ENCODE measurements around the gene SLC35F5. TPM values are rescaled to one million over a fixed set of nuclear protein-coding genes. Genes with fewer than 3 reads are reported as not detected.

Gene SLC35F5
- polyA plus RNA-seq, 1 donor (not counting 4 experiments of a cell fraction or from before 2014, with no cell fraction given), result 86.5 TPM

- Histone ChIP-seq H3K79me2 (ENCODE audit: control insufficient read depth, insufficient read depth, low read length) (peaks cover 29% of the 10 kb centered on the region), H3K9me3 (ENCODE audit: control insufficient read depth, low read depth, low read length) (no peaks in the 10 kb centered on the region), H3K4me2 (ENCODE audit: control insufficient read depth, extremely low read depth, insufficient read depth, low read depth, low read length) (peak overlapping the region; percentile 95), H3K27me3 (ENCODE audit: control insufficient read depth, extremely low read depth, insufficient read depth, low read length) (no peaks in the 10 kb centered on the region), H3K9ac (ENCODE audit: control insufficient read depth, extremely low read depth, insufficient read depth, low read length) (peak overlapping the region; percentile 97), H4K20me1 (ENCODE audit: control insufficient read depth, extremely low read depth, insufficient read depth, low read length) (no peaks in the 10 kb centered on the region), H3K36me3 (ENCODE audit: control insufficient read depth in 2 of 2, extremely low read depth in 1 of 2, insufficient read depth in 2 of 2, low read length in 2 of 2) (peaks cover 0 to 2% of the 10 kb centered on the region in 2 experiments), H3K27ac (ENCODE audit: control insufficient read depth, insufficient read depth, low read length) (peak overlapping the region; percentile 97), H3K4me1 (ENCODE audit: control insufficient read depth, extremely low read depth, insufficient read depth, low read length) (peaks cover 9% of the 10 kb centered on the region), H3K4me3 (ENCODE audit: control insufficient read depth in 2 of 3, extremely low read depth in 1 of 3, insufficient read depth in 2 of 3, low read depth in 1 of 3, low read length in 3 of 3) (peak overlapping the region; percentile 66 to 97 (median 95)), H3K9me1 (ENCODE audit: control insufficient read depth, extremely low read depth, insufficient read depth, low read length) (no peaks in the 10 kb centered on the region), H2AFZ (ENCODE audit: control insufficient read depth, low read length) (peak overlapping the region; percentile 96)
- no peak for FAIRE-seq
- TF ChIP-seq CTCF (optimal IDR thresholded peaks at IDR 0.05 in 1 of 3, IDR thresholded peaks at IDR 0.05 in 1 of 3, conservative IDR thresholded peaks at IDR 0.05 in 1 of 3; ENCODE audit: extremely low read depth in 1 of 3, insufficient read depth in 2 of 3, low read length in 3 of 3) (no peak), EZH2 (IDR thresholded peaks at IDR 0.05; ENCODE audit: low read length) (no peak)
- DNase-seq (ENCODE audit: low read depth, low spot score), result no peak
- dilution Hi-C loops (cut with MboI; ENCODE audit: extremely low pct_ligation_motif_present, low sequenced_read_pairs), result no loop called here
These were observed 547 bp downstream of the SLC35F5 start for GRCh38 chr2:113755835-113756354.

GRCh38 chr2:113755035-113755834 lies 1.2 kb downstream of the SLC35F5 start:
- peaks cover 31% of the 10 kb centered on the region for H3K79me2 ChIP-seq (ENCODE audit: control insufficient read depth, insufficient read depth, low read length)
- peak overlapping the region; percentile 97 for H3K27ac ChIP-seq (ENCODE audit: control insufficient read depth, insufficient read depth, low read length)
- no peaks in the 10 kb centered on the region for H3K9me1 ChIP-seq (ENCODE audit: control insufficient read depth, extremely low read depth, insufficient read depth, low read length)
- DNase-seq (ENCODE audit: low read depth, low spot score), result no peak
- H3K4me2 ChIP-seq (ENCODE audit: control insufficient read depth, extremely low read depth, insufficient read depth, low read depth, low read length), result peak overlapping the region; percentile 95
- dilution Hi-C loops (cut with MboI; ENCODE audit: extremely low pct_ligation_motif_present, low sequenced_read_pairs), result no loop called here
- no peak for FAIRE-seq
- H3K4me1 ChIP-seq (ENCODE audit: control insufficient read depth, extremely low read depth, insufficient read depth, low read length), result peaks cover 9% of the 10 kb centered on the region
- peak overlapping the region; percentile 96 for H2AFZ ChIP-seq (ENCODE audit: control insufficient read depth, low read length)
- no peaks in the 10 kb centered on the region for H4K20me1 ChIP-seq (ENCODE audit: control insufficient read depth, extremely low read depth, insufficient read depth, low read length)
- H3K36me3 ChIP-seq (ENCODE audit: control insufficient read depth in 2 of 2, extremely low read depth in 1 of 2, insufficient read depth in 2 of 2, low read length in 2 of 2), result peaks cover 0 to 5% of the 10 kb centered on the region in 2 experiments
- H3K27me3 ChIP-seq (ENCODE audit: control insufficient read depth, extremely low read depth, insufficient read depth, low read length), result no peaks in the 10 kb centered on the region
- peak overlapping the region; percentile 66 to 97 (median 95) for H3K4me3 ChIP-seq (ENCODE audit: control insufficient read depth in 2 of 3, extremely low read depth in 1 of 3, insufficient read depth in 2 of 3, low read depth in 1 of 3, low read length in 3 of 3)
- TF ChIP-seq EZH2 (IDR thresholded peaks at IDR 0.05; ENCODE audit: low read length) (no peak), CTCF (optimal IDR thresholded peaks at IDR 0.05 in 1 of 3, IDR thresholded peaks at IDR 0.05 in 1 of 3, conservative IDR thresholded peaks at IDR 0.05 in 1 of 3; ENCODE audit: extremely low read depth in 1 of 3, insufficient read depth in 2 of 3, low read length in 3 of 3) (no peak)
- H3K9me3 ChIP-seq (ENCODE audit: control insufficient read depth, low read depth, low read length), result no peaks in the 10 kb centered on the region
- peak overlapping the region; percentile 97 for H3K9ac ChIP-seq (ENCODE audit: control insufficient read depth, extremely low read depth, insufficient read depth, low read length)
